GM19395 (cell line): ENCODE data around the gene C6.
"Not testable (repeated sequence)": the region's sequence is repeated elsewhere in the genome, so short reads cannot be mapped to it uniquely, and the experiment has no call there.

Source experiments
- ATAC-seq: cut with Tn5 transposase; IDR thresholded peaks from one replicate; pipeline ENCODE4 v1.9.1; 2021; ENCODE audit warnings: mild to moderate bottlenecking, moderate library complexity; ENCODE audit not compliant: unreplicated experiment

The C6 gene

GRCh38 chr5:41213340-41213739 is at the start of gene C6:
Gene C6, minus strand, starts transcription at chr5:41213532. Its CDS starts 10,302 bp downstream, at chr5:41203230.
- ATAC-seq: no peak

DNA sequence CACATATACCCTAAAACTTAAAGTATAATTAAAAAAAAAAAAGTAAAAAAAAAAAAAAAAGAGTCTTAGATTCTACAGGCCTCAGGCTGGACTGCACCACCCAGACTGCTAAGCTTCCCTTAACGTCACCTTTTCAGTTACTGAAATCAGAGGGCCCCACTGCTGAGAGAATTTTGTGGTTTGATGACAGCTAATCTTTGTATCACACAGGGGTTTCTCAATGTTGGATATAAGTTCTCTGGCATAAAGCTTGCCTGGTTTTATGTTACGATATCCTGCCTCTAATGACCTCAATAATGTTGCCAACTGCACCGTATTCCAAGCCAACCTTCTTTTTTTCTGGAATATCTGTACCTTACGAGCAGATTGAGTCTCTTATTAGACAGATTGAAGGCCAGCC is 43.1 kb upstream of the C6 start:
- ATAC-seq: no peak

DNA sequence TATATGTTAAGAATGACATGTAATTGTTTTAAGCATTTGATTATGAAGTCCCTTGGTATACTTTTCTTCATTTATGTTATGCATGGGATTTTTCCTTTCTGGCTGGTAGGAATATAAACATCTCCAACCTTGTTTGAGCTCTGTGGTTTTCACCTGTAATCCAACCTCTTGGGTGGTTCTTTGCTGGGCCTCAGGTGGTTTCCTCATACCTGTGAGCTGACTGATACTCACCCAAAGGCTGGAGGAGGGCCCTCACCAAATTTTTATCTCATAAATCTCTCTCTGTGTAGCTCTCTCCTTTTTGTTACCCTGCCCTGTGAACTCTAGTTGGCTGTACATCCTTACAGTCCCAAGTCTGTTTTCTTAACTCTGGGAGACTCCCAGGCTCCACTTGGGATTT is 39.8 kb upstream of the C6 start:
- ATAC-seq: no peak

DNA sequence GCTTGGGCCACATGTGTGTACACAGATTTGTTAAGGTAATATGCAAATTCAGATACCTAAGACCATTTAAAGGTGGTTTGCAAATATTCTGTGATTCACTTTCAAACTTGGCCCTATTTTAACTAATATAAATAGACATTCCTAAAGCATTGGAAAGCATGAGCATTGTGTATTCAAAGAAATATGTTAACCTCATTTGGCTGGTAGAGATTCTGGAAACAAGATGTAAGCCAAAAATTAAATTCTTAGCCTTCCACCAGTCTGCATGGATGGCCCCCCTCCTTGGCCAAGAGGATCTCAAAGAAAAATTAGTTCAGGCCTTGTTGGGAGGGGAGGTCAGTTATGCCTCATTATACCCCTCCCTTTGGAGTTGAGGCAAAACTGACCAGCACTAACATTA is 38.7 kb upstream of the C6 start:
- no peak for ATAC-seq

DNA sequence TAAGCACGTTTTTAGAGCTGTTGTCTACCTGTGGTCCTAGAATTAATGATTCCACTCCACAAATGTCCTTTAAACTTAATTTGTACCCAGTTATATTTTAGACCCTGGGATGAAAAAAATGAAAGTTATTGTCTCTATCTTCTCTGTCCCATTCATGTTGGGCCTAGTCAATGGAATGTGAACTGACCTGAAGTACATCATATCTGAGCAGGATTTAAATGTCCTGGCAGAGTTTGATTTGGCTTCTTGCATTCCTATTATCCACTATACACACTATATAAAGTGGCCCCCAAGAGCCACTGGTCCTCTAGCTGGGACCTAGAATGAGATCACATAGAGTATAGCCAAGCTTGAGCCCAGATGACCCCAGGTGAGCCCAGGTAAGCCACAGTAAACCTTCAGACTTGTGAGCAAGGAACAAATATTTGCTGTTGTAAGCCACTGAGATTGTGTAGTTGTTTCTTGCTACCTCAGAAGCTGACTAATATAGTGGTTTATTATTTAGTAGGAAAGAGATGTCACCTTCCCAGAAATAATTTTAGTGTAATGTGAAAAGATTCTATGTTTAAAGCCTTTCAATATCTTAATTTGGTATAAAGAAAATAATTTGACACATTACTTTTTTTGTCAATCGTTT is 37.1 kb upstream of the C6 start:
- ATAC-seq: no peak

GRCh38 chr5:41247135-41247534 is 33.8 kb upstream of the C6 start:
- no peak for ATAC-seq

GRCh38 chr5:41246376-41246775 is 33.0 kb upstream of the C6 start:
- ATAC-seq: no peak

DNA sequence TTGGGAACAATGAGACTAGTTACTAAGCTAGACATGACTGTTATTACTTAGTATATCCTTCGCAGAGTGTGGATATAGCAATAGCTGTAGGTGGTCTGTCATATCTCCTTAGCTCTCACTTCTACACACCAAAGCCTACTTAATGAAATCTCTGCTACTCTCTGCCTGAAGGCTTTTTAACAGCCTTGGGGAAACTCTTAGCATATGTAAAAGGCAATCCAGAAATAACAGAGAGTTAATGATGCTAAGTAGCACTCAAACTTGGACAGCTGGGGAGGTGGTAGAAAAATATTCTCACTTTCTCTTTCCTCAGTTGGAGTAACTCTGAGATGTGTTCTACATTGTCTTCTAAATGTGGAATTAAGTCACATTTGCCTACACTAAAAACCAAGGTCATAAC is 30.2 kb upstream of the C6 start:
- no peak for ATAC-seq

- ATAC-seq: no peak
Observed at GRCh38 chr5:41240985-41241384, 27.7 kb upstream of the C6 start.

DNA sequence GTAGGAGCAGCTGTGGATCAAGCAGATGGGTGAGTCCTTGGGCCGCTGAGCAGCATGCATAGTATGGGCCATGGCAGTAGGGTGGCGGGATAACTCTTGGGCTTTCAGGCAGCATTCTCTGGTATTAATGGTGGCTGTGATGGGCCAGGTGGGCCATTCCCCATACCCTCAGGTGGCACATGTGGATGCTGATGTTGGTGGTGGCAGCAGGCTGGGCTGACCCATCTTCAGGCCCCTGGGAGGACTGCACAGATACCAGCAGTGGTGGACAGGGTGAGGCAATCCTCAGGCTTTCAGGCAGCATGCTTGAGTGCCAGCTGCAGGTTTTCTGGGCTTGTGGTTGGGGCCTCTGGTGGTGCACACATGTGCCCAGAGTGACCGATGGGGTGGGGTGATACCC is 27.1 kb upstream of the C6 start:
- no peak for ATAC-seq

- ATAC-seq: no peak
Observed at GRCh38 chr5:41234475-41234874, 21.1 kb upstream of the C6 start.

GRCh38 chr5:41232797-41233196 is 19.5 kb upstream of the C6 start:
- no peak for ATAC-seq

GRCh38 chr5:41230276-41230675 is 16.9 kb upstream of the C6 start:
- ATAC-seq: not testable (repeated sequence)

DNA sequence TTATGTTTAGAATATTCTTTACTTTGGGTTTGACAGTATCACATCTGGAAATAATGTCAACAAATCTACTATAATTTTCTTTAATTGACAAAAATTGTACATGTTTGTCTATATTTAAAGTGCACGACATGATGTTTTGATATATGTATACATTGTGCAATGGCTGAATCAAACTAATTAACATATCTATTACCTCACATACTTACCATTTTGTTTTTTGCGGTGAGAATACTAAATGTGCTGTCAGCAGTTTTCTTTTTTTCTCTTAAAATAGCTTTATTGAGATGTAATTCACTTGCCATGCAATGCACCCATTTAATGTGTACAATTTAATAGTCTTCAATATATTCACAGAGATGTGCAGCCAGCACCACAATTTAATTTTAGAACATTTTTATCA is 10.6 kb upstream of the C6 start:
- no peak for ATAC-seq

GRCh38 chr5:41219658-41220269 is 6.4 kb upstream of the C6 start:
- no peak for ATAC-seq

DNA sequence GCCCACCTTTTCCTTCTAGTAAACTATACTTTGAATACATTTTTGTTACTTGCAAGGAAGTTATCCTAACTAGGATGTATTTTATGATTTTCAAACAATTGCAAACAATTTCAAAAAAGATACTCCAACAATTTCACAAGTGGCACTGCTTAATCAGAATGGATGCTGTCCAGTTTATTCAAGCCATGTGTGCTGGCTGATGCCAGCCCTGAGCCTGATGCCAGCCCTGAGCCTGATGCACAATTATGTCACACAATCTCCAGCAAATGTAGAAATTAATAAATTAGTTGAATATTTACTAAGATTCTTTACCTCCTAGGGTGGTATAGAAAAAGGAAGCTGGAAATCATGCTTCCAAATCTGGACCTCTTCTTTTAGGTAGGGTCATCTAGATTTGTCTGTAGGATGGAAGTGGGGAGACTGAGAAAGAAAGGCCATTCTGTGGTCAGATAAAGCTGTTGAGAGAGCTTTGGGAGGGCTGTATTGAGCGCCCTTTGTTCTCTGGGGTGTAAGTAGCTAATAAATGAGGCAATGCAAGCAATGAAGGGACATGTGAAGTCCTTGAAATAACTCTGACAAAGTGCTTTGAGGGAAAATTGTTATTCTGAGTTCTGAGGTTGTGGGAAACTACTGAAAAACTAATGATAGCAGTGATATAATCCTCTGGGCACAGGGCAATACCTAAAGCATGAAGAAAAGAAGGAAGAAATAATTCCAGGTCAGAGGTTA is 5.8 kb upstream of the C6 start:
- no peak for ATAC-seq

DNA sequence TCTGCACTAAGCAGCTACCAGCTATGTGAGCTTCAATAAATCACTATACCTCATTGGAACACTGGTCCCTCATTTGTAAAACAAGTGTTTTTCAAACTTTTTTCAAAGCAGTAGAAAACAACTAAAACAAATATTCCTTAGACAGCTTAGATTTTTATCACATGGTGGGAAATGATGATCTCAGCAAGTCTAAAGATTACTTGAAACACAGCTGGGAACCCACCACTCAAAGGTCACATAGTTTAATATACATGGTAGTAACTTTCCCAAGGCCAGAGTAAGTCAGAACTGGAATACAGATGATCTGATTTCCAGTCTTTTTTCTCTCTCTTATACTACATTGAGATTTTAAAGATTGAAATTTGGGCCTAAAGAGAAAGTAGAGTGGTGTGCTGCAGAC is 850 bp upstream of the C6 start:
- no peak for ATAC-seq

DNA sequence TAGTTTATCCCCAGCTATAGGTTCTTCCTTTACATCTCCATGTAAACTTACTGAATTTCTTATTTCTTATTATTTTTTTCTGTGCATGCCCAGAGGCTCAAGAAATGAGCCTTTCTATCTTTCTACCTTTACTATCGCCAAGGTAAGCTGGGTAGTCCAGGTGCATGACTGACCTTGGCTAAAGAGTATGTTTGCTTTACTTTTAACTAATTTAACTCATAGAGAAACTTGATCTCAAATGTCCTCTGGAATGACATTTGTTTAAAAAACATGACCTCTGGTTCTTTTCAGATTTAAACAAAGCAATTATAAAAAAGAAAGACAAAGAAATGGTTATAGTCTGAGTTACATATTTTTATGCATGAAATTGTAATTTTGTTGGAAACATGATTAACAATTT is 397 bp downstream of the C6 start:
- ATAC-seq: no peak

DNA sequence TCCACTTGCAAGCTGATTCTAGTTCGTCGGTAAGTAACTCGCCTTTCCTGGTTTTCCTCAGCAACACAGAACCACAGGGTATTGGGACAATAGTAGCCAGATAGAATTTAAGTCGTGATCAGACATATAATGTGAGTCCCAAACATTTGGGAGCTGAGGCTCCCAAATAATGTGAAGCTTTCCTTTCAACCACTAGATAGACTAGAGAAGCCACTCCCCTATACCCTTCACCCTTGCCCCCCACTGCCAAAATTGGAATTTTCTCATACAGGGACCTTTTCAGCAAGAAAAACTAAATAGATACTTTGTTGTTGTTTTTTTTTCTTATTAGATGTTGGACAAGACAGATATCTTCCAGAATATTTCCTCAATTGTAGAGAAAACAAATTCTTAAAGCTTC is 1.9 kb downstream of the C6 start:
- no peak for ATAC-seq

- not testable (repeated sequence) for ATAC-seq
Observed at GRCh38 chr5:41205475-41205874, 7.9 kb downstream of the C6 start.

DNA sequence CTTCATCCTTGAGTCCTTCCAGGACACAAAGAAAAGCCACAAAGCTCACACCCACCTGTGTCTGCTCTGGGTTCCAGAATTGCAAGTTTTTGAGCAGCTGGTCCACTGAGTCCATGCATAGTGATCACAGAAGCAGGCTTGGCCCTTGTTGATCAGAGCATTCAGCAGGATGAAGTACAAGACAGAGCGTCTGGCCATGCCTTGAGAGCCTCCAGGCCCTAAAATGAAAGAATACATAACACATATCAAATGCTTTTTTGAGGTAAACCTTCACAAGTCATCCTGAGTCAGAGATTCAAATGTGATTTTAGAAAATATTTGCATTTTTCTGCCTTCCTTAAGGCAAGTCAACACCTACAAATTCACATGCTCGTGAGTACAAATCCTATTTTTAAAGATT is 10.3 kb downstream of the C6 start:
- no peak for ATAC-seq

- no peak for ATAC-seq
Observed at GRCh38 chr5:41201082-41201772, 12.1 kb downstream of the C6 start.
